ENCODE data around the gene PSMB3. TPM values are rescaled to one million over a fixed set of nuclear protein-coding genes. Genes with fewer than 3 reads are reported as not detected.
A peak's percentile ranks its signal among the peaks of the same experiment; 100 is the strongest.

PSMB3 gene
- total RNA-seq, 1 donor, result 95.5 TPM

DNA sequence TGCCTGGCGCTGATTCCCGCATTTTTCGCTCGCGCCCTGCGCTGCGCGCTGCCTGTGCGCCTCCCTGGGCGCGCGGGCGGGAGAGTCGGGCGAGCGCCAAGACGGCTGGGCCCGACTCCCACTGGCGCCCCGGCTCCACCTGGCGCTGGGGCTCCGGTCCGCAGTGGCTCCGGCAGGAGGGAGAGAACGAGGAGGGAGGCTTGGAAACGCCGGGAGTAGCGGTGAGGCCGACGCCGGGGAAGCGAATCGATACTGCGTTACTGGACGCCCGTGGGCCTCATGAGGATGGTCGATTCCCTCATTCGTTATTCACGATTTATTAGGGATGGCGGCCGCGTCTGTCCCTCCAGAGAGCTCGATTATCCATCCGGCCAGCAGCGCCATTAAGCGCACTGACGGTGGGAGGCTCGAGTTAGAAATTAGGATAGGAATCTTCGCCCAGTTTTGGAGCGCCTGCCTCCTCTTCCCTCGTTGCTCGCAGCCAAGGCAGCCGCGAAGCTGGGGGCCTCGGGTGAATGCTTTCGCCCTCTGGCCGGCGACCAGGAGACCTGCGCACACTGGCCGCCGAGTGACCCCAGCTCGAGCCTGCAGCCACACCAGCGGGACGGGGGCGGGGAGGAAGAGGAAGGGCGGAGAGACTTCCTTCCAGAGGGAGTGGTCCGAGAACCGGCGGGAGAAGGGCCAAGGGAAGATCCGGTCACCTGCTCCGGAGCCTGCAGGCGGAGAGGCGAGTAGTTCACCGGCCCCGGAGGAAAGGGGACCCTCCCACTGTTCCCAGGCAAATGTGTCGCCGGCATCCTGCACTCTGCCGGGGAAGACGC, 3.1 kb upstream of the PSMB3 start:
- H3K4me1 ChIP-seq (ENCODE audit: insufficient read depth, low read length), result peaks cover 68% of the 10 kb centered on the region
- H3K9me3 ChIP-seq (ENCODE audit: low read depth, low read length), result no peaks in the 10 kb centered on the region
- peaks cover 50% of the 10 kb centered on the region for H3K27me3 ChIP-seq (ENCODE audit: insufficient read depth, low read length)
- H3K4me3 ChIP-seq (ENCODE audit: low read length), result peak overlapping the region; percentile 18

DNA sequence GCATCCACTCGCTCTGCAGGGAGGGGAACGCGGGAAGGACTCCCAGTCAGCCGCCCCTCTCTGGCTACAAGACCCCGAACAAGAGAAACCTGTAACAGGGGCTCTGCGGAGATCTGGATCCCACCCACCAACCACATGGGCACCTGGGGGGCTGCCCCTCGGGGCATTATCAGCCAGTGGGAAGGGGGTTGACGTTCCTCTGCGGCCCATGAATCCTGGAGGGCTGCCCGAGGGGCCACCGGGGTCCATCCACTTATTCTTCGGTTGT, 2.6 kb upstream of the PSMB3 start:
- H3K27me3 ChIP-seq (ENCODE audit: insufficient read depth, low read length), result peaks cover 50% of the 10 kb centered on the region
- peaks cover 74% of the 10 kb centered on the region for H3K4me1 ChIP-seq (ENCODE audit: insufficient read depth, low read length)
- peak overlapping the region; percentile 18 for H3K4me3 ChIP-seq (ENCODE audit: low read length)
- no peaks in the 10 kb centered on the region for H3K9me3 ChIP-seq (ENCODE audit: low read depth, low read length)

DNA sequence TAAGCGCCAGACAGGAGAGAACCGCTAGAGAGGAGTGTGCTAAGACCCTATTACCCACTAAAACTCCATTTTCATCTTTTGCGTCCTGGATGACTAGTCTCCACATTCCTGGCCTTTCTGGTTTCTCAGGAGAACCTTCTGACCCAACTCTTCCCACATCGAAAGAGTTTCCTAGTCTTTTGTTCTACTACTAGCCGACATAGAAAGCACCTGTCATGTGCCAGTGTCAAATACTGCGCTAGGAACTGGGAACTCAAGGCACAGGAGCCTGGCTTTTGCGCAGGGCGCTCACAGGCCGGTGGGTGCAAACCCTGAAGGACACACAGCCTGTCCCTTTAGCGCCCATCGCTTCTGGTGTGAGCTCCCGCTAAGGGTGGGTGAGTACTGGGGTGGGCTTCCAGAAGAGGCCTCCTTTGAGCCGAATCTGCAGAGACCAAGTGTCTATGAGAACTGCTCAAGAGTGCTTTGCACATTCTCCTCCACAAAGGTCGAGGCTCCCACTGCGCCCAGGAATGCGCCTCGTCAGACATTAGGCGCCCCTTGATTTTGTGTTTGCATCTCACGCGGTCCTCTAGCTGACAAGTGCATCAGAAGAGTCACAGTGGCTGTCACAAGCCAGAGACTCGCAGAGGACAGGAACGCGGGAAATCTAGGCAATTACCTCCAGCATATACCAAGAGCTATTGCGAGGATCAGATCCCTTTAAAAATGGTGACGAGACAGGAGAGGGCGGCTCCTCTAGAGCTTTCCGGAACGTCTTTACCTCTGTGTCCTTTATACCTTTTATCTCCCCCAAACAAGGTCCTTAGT, 2.0 kb upstream of the PSMB3 start:
- peaks cover 77% of the 10 kb centered on the region for H3K4me1 ChIP-seq (ENCODE audit: insufficient read depth, low read length)
- H3K4me3 ChIP-seq (ENCODE audit: low read length), result no peak overlapping the region
- H3K27me3 ChIP-seq (ENCODE audit: insufficient read depth, low read length), result peaks cover 49% of the 10 kb centered on the region
- no peaks in the 10 kb centered on the region for H3K9me3 ChIP-seq (ENCODE audit: low read depth, low read length)

DNA sequence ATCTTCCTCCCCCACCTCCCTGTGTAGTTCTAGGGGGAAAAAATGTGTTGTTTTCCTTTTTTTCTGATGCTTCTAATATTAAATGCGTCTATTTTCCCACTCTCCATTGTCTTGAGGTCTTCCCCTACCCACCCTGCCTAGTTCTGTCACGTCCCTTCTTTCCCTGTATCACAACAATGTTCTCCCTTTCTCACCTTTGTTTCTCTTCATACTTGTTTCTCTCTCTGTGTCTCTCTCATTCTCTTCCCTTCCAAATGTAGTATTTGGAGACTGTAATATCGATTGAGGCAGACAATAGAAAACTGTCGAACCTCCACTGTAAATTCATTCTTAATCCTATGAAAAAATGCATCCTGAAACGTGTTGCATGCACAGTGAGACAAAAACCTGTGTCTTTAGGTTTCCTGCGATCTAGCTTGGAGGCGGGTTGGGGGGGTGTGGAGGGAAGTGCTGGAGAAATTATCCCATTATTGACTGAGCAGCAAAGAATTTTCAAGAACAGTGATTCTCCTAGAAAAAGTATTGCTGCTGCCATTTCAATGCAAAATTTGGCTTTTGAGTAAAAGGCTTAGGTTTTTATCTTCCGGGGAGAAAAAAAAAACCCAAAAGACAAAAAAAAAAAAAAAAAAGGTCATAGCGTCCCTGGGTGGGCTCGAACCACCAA, 1.3 kb upstream of the PSMB3 start:
- H3K4me3 ChIP-seq (ENCODE audit: low read length), result peak overlapping the region; percentile 76
- H3K4me1 ChIP-seq (ENCODE audit: insufficient read depth, low read length), result peaks cover 77% of the 10 kb centered on the region
- H3K9me3 ChIP-seq (ENCODE audit: low read depth, low read length), result no peaks in the 10 kb centered on the region
- peaks cover 43% of the 10 kb centered on the region for H3K27me3 ChIP-seq (ENCODE audit: insufficient read depth, low read length)

DNA sequence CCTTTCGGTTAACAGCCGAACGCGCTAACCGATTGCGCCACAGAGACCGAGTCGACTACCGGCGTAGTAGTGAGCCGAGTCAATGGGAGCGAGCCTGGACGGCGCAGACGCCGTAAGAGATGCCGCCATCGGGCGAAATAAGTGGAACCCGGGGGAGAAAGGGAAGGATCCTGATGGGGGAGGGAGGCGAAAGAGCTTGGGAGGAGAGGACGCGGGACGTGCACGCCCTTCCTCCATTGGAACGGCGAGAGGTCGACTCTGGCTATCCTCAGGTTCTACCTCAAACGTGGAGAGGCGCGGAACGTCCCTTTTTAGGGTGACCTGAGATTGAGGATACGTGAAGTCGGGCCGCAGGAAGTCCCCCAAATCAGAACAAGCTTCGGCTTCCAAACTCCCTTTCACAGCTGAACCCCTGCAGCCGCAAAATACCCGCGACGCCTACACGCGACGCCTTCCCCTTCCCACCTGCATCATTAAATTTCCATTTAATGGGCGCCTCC, 683 bp upstream of the PSMB3 start:
- Histone ChIP-seq H3K4me1 (ENCODE audit: insufficient read depth, low read length) (peaks cover 71% of the 10 kb centered on the region), H3K9me3 (ENCODE audit: low read depth, low read length) (no peaks in the 10 kb centered on the region), H3K4me3 (ENCODE audit: low read length) (peak overlapping the region; percentile 76), H3K27me3 (ENCODE audit: insufficient read depth, low read length) (peaks cover 37% of the 10 kb centered on the region)

DNA sequence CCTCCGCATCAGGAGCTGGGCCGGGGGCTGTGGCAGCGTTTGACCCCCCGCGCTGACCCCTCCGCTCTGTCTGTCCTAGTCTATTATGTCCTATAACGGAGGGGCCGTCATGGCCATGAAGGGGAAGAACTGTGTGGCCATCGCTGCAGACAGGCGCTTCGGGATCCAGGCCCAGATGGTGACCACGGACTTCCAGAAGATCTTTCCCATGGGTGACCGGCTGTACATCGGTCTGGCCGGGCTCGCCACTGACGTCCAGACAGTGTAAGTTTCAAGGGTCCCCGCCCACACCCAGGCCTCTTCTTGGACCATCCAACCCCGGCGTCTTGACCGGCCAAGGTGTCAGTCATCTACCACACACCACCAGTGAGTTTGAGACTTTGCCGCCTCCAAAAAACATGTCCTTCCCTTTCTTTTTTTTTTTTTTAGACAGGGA, 548 bp downstream of the PSMB3 start:
- H3K27me3 ChIP-seq (ENCODE audit: insufficient read depth, low read length), result peaks cover 30% of the 10 kb centered on the region
- peak overlapping the region; percentile 76 for H3K4me3 ChIP-seq (ENCODE audit: low read length)
- H3K9me3 ChIP-seq (ENCODE audit: low read depth, low read length), result no peaks in the 10 kb centered on the region
- H3K4me1 ChIP-seq (ENCODE audit: insufficient read depth, low read length), result peaks cover 62% of the 10 kb centered on the region

DNA sequence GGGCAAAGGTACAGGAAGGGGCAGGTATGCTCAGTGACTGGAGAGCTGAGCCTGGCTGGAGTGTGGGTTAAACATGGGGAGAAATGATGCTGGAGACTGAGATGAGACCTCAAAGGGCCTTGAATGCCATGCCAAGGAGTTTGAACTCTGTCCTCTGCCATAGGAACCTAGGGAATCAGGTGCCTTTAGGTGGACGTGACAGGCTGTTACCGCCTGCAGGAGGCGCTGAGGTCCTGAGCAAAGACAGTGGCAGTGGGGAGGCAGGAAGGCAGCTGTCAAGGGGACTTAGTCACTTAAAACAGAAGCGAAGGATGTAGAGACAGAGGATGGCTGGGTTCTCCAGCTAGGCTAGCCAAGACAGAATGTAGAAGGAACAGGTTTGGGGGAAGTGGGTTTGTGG, 9.1 kb downstream of the PSMB3 start:
- H3K27me3 ChIP-seq (ENCODE audit: insufficient read depth, low read length), result no peaks in the 10 kb centered on the region
- no peak overlapping the region for H3K4me3 ChIP-seq (ENCODE audit: low read length)
- H3K9me3 ChIP-seq (ENCODE audit: low read depth, low read length), result no peaks in the 10 kb centered on the region
- H3K4me1 ChIP-seq (ENCODE audit: insufficient read depth, low read length), result no peaks in the 10 kb centered on the region

DNA sequence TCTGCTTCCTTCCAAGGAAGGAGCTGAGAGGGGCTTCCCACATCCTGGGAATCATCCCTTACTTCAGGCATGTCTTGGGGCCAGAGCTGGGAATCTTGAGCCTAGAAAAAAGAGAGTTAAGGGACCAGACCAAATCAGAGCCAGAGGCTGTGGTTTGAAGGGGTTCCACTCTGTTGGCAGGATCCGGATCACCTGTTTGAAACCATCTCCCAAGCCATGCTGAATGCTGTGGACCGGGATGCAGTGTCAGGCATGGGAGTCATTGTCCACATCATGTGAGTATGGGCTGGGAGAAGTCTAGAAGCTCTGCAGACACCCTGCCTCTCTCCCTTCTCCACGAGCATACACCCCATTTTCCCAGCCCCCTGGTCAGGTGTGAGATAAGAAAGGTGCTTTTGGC, 9.7 kb downstream of the PSMB3 start:
- no peaks in the 10 kb centered on the region for H3K9me3 ChIP-seq (ENCODE audit: low read depth, low read length)

DNA sequence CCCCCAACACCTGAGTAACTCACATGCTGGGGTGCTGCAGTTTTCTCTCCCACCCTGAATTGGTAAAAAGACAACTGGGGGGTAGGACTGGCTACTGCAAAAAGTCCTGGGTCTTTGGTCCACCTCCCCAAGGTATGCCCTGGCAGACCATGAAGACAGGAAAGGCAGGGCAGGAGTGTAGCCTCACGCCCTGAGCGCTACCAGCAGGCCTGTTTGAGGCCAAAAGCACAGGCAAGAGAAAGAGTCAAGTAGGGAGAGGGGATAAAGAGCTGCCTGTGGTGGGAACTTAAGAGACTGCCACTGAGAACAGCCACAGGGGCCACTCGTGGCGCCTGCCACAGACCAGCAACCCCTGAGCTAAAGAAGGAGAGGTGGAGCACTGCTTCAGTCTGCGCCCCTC, 13.8 kb downstream of the PSMB3 start:
- H3K4me1 ChIP-seq (ENCODE audit: insufficient read depth, low read length), result no peaks in the 10 kb centered on the region
- H3K27me3 ChIP-seq (ENCODE audit: insufficient read depth, low read length), result no peaks in the 10 kb centered on the region
- no peaks in the 10 kb centered on the region for H3K9me3 ChIP-seq (ENCODE audit: low read depth, low read length)
- H3K4me3 ChIP-seq (ENCODE audit: low read length), result no peak overlapping the region

More for the DNA sequence above, 9.7 kb downstream of the PSMB3 start:
- H3K27me3 ChIP-seq (ENCODE audit: insufficient read depth, low read length), result no peaks in the 10 kb centered on the region
- no peaks in the 10 kb centered on the region for H3K4me1 ChIP-seq (ENCODE audit: insufficient read depth, low read length)
- no peak overlapping the region for H3K4me3 ChIP-seq (ENCODE audit: low read length)

DNA sequence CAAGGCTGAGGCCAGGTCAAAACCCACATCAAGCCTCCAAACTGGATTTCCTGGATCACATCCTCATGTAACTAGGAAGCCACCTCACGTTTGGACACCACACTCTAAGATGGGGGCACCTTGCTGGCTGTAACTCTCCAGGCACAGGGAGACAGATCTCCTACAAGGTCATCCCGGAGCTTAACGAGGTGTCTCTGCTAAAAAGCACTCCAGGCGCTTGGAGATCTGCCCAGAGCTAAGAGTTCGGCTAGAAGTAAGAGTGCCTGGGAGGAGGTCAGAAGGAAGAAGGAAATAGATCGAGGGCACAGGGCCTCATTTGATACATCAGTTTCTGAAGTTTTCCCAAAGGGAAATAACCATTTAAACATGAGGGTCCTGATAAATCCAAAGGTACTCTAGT, 15.9 kb downstream of the PSMB3 start:
- Histone ChIP-seq H3K9me3 (ENCODE audit: low read depth, low read length) (no peaks in the 10 kb centered on the region), H3K27me3 (ENCODE audit: insufficient read depth, low read length) (no peaks in the 10 kb centered on the region), H3K4me1 (ENCODE audit: insufficient read depth, low read length) (no peaks in the 10 kb centered on the region), H3K4me3 (ENCODE audit: low read length) (no peak overlapping the region)

DNA sequence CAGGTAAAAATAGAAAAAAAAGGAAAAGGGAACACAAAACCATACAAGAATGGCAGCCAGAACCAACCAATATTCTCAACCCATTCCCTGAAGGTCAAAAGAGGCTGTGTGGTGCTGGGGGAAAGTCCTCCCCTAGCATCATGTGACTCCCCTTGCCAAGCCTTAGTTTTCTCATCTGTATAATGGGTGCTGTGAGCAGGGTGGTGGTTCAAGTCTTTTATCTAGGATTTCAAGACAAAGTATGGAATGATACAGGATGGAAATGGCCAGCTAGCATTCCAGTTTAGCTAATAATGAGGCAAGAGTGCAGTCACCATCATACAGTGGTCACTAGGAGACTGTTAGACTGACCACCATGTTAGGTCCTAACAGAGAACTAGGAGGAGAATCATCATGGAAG, 20.7 kb downstream of the PSMB3 start:
- no peaks in the 10 kb centered on the region for H3K9me3 ChIP-seq (ENCODE audit: low read depth, low read length)
- no peak overlapping the region for H3K4me3 ChIP-seq (ENCODE audit: low read length)
- H3K4me1 ChIP-seq (ENCODE audit: insufficient read depth, low read length), result no peaks in the 10 kb centered on the region
- H3K27me3 ChIP-seq (ENCODE audit: insufficient read depth, low read length), result no peaks in the 10 kb centered on the region

DNA sequence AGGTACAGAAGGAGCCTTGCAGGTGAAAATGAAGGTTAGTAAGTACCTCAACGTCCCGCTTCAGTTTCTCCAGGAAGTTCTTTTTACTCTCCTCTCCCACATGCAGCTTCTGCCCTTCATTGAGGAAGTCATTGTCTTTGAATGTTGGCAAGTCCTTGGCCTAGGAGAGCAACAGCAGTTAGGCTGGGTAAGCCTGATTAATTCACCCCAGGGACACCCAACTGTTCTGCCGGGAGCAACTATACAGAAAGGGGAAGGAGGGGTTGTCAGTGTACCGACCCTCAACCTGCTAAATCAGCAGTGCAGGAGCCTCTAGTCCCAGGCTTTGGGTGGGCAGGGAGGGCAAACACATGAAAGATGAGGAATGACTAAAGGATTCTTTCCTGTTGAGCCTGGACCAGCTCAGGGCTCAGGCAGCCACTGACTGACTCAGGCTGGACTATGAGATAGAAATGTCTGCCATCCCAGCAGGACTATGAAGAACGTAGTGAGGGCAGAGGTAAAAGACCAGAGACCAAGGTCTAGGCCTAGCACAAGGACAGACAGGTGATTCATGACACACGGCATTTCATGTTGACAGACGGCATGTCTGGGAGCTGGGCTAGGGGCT, 25.2 kb downstream of the PSMB3 start:
- Histone ChIP-seq H3K27me3 (ENCODE audit: insufficient read depth, low read length) (no peaks in the 10 kb centered on the region), H3K4me1 (ENCODE audit: insufficient read depth, low read length) (no peaks in the 10 kb centered on the region), H3K4me3 (ENCODE audit: low read length) (no peak overlapping the region), H3K9me3 (ENCODE audit: low read depth, low read length) (no peaks in the 10 kb centered on the region)

DNA sequence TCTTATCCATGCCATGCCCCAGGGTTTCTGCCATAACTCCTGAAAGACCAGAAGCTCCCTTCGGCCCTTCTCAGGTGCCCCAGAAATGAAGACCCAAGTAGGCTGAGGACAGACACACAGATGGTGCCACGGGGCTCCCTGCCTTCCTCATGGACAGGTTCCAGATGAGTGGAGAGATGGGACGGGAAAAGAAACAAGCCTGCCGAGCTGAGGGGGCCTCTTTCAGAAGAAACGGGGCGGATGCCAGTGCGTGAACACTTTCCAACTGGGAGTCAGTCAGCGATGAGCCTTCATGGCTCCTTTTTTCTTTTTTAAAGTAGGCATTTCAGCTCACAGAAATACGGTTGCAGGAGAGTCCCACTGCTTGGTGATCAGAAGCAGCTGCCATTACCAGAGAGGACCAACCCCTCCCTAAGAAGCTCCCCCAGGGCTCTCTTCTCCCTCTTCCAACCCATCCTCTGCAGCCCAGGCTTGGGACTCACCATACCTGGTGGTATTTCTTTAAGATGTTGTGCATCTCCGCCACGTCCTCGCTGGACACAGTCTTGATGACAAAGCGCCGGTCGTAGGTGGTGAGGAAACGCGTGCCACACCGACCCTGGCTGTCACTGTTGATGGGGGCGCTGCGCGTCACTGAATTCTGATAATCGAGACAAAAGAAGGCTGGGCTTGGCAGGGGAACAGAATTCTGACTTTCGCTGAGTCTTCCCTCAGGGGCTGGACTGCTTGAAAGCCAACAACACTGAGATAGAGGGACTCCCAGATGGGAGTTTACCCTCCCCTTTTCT, 27.6 kb downstream of the PSMB3 start:
- H3K9me3 ChIP-seq (ENCODE audit: low read depth, low read length), result no peaks in the 10 kb centered on the region
- H3K4me1 ChIP-seq (ENCODE audit: insufficient read depth, low read length), result no peaks in the 10 kb centered on the region
- no peaks in the 10 kb centered on the region for H3K27me3 ChIP-seq (ENCODE audit: insufficient read depth, low read length)
- no peak overlapping the region for H3K4me3 ChIP-seq (ENCODE audit: low read length)

DNA sequence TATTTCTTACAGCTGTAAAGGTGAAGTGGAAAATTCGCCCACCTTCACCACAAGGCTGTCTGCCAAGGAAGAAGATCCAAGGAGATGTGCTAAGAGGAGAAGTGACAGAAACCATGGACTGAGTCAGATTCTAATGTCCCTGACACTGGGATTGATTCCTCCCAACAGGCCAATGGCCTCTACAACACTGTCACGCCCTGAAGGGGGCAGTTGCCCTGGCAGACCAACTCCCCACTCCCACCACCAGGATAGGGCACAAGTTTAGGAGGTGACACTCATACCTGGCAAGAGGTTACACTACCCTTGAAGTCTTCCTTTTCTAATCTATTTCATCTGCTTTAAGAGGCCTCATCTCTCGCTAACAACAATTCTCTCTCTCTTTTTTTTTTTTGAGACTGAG, 30.7 kb downstream of the PSMB3 start:
- Histone ChIP-seq H3K27me3 (ENCODE audit: insufficient read depth, low read length) (no peaks in the 10 kb centered on the region), H3K9me3 (ENCODE audit: low read depth, low read length) (no peaks in the 10 kb centered on the region), H3K4me3 (ENCODE audit: low read length) (no peak overlapping the region), H3K4me1 (ENCODE audit: insufficient read depth, low read length) (no peaks in the 10 kb centered on the region)
